HuH-7.5 (cell line): ENCODE data around the gene G3BP2.

Experiments
- DNase-seq: peaks from one replicate; pipeline ENCODE4 v3.0.0; 2011; ENCODE audit warnings: low spot score

Gene G3BP2

DNA sequence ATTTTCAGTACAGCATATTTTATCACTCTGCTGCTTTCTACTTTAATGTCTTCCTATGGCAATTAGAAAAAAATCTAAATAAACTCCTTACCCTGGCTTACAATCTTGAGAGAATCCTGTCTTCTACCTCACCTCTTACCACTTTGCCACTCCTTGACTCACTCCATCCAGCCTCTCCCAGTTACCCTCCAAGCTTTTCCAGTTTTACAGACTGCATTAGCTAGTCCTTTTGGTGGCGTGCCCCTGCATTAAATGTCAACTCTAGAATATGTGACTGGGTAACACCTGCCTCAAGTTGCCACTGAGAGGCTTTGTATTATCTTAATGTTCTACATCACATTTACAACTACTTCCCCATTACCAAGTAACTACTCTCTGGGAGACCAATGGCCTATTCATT is 35.4 kb downstream of the G3BP2 start:
- DNase-seq: no peak

DNA sequence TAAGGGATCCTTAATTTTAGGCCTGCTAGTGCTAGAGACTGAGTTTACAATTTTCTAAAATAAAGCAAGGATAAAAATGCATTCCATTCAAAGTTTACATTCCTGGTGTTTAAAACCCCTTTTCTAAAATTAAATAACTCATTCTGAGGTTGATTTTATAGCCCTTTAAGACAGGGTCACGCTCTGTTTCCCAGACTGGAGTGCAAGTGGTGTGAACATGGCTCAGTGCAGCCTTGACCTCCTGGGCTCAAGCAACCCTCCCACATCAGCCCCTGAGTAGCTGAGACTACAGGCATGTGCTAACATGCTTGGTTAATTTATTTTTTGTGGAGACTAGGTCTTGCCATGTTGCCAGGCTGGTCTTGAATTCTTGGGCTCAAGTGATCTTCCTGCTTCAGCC is 36.0 kb downstream of the G3BP2 start:
- DNase-seq: no peak

DNA sequence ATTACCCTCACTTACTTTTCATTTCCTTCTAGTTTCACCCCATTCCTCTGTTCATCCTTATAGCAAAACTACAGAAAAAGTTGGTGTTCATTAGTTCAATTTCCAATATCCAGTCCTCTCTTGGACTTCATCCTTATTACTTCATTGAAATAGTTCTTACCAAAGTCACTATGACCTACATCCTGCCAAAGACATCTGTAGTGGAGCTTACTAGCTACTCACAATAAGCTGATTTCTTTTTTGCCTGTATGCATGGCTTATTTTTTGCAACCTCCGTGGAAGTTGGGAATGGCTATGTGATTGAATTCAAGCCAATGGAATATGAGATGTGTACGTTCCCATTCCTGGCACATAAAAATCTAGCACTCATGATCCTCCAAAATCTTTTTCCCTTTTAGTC is 38.3 kb downstream of the G3BP2 start:
- DNase-seq: no peak

- DNase-seq: no peak
Observed at GRCh38 chr4:75634281-75634680, 38.9 kb downstream of the G3BP2 start.

DNA sequence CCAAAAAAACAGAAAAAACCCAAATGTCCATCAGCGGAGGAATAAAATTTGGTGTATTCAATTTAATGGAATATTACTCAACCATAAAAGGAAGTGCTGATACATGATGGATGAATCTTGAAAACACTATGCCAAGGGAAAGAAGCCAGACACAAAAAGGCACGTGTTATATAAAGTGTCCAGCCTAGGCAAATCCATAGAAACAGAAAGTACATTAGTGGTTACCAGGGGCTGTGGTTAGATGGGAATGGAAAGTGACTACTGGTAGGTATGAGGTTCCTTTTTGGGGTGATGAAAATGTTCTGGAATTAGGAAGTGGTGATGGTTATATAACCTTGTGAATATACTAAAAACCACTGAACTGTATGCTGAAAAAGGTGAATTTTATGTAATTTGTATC is 39.4 kb downstream of the G3BP2 start:
- no peak for DNase-seq

- no peak for DNase-seq
Observed at GRCh38 chr4:75630937-75631329, 42.3 kb downstream of the G3BP2 start.

GRCh38 chr4:75630174-75630936 is 42.9 kb downstream of the G3BP2 start, which contains the start of gene CDKL2:
TSS of gene CDKL2 (minus strand) at chr4:75630528. CDS start at chr4:75625988, 4,540 bp downstream.
- no peak for DNase-seq

- no peak for DNase-seq
Observed at GRCh38 chr4:75629239-75629638, 44.0 kb downstream of the G3BP2 start.

- DNase-seq: no peak
Observed at GRCh38 chr4:75623026-75623425, 50.2 kb downstream of the G3BP2 start.

DNA sequence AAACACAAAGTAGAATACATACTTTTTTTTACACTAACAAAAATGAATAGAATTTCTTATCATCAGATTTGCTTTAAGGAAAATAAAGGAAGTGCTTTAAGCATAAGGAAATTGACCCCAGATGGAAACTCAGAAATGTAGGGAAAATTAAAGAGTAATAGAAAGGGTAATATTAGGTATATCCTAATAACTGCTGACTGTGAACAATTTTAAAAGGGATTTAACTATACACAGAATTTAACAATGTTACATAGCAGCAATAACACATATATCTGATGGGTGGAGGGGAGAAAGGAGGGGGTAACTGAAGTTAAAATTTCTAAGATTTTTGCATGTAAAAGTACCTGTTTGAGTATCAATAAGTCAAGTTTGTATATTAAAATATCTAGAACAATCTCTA is 51.5 kb downstream of the G3BP2 start:
- no peak for DNase-seq

DNA sequence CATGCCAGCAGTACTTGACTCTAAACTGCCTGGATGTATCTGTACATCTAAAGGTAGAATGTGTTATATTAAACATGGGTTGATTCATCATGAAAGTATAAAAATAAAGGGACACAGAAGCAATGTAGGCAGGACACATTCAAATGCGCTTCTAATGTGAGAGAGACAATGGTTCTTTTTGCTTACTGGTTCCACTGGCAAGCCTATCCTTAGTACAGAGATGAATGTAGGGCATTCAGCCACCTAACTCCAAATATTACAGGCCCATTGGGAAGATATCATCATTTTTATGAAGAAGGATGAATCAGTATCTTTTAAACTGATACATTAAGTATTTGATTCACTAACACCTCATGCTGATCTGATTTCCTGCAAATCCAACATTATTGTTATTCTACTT is 60.9 kb downstream of the G3BP2 start:
- no peak for DNase-seq

GRCh38 chr4:75605928-75606327 is 67.3 kb downstream of the G3BP2 start:
- no peak for DNase-seq

DNA sequence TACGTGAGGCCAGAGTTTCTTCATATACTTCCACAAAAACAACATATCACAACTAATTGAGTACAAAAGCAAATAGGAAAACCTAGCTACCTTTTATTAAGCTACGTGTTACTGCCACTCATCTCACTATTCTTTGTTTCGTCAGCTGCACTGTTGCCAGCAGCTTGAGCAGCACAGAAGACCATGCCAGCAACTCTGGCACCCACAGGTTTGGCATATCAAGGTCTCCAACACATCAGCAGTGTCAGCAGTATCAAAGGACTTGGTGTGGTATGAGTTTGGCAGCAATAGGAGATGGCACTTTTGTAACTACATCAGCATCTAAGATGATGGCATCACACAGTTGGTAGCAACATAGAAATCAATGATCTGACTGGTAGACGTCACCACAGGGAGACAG is 73.6 kb downstream of the G3BP2 start:
- no peak for DNase-seq

GRCh38 chr4:75598390-75598789 is 74.8 kb downstream of the G3BP2 start:
- DNase-seq: no peak

DNA sequence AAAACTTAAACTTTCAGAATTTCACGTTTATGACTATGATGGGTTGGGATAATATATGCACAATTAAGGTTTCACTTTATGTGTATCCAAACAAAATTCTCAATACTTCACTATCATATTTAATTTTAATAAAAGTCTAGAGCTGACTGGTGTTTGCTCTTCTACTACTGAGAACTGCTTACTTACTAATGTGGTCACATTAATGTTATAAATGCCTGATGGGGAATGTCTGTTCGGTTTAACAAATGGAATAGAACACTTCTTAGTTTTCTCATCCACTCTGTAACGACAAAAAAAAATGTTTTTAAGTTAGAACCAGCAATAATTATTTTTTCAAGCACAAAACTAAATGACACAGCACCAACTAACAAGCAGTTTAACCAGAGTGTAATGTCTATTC is 77.2 kb downstream of the G3BP2 start:
- DNase-seq: no peak

DNA sequence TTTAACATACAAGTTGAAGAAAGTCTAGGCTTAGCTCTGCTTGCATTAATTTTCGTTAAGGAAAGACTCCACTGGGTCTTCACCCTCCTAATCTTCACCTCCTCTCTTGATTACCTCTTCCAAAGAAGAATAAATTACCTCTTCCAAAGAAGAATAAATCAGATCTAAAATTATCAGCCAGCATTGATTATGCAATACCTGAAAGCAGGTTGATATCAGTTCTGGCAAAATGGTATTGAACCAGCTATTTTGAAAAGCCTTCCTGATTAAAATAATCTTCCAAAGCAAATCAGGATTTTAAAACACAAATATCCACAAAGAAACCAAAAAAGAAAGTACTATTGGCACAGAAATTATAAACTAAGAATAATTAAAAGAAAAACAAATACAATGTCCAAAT is 79.8 kb downstream of the G3BP2 start:
- DNase-seq: no peak
